Mesothelial cell of epicardium (in vitro differentiated cells): ENCODE results near the gene ELF4. TPM values are rescaled to one million over a fixed set of nuclear protein-coding genes. Genes with fewer than 3 reads are reported as not detected.
"Not testable (repeated sequence)": the region's sequence is repeated elsewhere in the genome, so short reads cannot be mapped to it uniquely, and the experiment has no call there.

Source experiments
- DNase-seq, 2 experiments: peaks; one replicate each; pipeline ENCODE4 v3.0.0; 2021; ENCODE audit warnings: low spot score in 2 of 2; ENCODE audit not compliant: unreplicated experiment in 2 of 2
- H3K27ac Mint-ChIP-seq: 2 replicates; pipeline ENCODE4 v1.8.0; 2021; ENCODE audit warnings: mixed read lengths
- H3K27me3 Mint-ChIP-seq: 2 replicates; pipeline ENCODE4 v1.8.0; 2021; ENCODE audit warnings: low read depth, mixed read lengths
- H3K36me3 Mint-ChIP-seq: 2 replicates; pipeline ENCODE4 v1.8.0; 2021; ENCODE audit warnings: mixed read lengths
- H3K4me1 Mint-ChIP-seq: 2 replicates; pipeline ENCODE4 v1.8.0; 2021; ENCODE audit warnings: mixed read lengths
- H3K4me3 Mint-ChIP-seq: 2 replicates; pipeline ENCODE4 v1.8.0; 2021; ENCODE audit warnings: mild to moderate bottlenecking, moderate library complexity, mixed read lengths
- H3K9me3 Mint-ChIP-seq: 2 replicates; pipeline ENCODE4 v1.8.0; 2021; ENCODE audit warnings: mixed read lengths
- total RNA-seq: library from RNA; stranded (reverse); gene quantifications from 3 replicates; pipeline ENCODE4 v1.2.1, GENCODE V29; 2021
- TF ChIP-seq, protein P1 (sequence below): fragments of 200-600 bp; sonication (generic); IDR thresholded peaks from one replicate; pipeline ENCODE4 v1.5.0; 2021; ENCODE audit warnings: antibody characterized with exemption; ENCODE audit not compliant: unreplicated experiment

ELF4 gene
- total RNA-seq, 1 donor from 2014 or later, result 22.9 TPM

DNA sequence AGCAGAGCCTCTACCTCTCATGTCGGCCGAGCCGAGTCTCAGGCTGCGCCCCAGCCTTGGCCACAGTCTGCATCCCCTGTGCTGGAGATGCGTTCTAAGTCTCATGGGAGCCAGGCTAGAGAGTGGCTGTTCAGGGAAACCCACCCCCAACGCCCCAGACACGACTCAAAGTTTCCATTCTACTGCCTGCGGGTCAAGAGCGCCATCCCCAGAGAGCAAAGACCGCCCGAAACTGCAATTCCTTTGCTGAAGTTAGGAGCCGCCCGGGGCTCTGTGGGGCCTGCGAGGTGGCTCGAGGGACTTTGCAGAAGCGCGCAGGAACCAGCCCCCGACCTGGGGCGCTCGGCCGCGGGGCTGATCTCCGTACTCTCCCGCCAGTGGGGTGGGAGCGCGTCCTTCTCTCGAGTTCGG lies 10.0 kb upstream of the ELF4 start:
- H3K27ac Mint-ChIP-seq, result peak overlapping the region; percentile 56
- H3K4me3 Mint-ChIP-seq, result peak overlapping the region; percentile 60
- no peak for DNase-seq
- H3K27me3 Mint-ChIP-seq, result no peaks in the 10 kb centered on the region
- H3K36me3 Mint-ChIP-seq, result peaks cover 9% of the 10 kb centered on the region
- TF ChIP-seq, protein P1, sequence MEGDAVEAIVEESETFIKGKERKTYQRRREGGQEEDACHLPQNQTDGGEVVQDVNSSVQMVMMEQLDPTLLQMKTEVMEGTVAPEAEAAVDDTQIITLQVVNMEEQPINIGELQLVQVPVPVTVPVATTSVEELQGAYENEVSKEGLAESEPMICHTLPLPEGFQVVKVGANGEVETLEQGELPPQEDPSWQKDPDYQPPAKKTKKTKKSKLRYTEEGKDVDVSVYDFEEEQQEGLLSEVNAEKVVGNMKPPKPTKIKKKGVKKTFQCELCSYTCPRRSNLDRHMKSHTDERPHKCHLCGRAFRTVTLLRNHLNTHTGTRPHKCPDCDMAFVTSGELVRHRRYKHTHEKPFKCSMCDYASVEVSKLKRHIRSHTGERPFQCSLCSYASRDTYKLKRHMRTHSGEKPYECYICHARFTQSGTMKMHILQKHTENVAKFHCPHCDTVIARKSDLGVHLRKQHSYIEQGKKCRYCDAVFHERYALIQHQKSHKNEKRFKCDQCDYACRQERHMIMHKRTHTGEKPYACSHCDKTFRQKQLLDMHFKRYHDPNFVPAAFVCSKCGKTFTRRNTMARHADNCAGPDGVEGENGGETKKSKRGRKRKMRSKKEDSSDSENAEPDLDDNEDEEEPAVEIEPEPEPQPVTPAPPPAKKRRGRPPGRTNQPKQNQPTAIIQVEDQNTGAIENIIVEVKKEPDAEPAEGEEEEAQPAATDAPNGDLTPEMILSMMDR, result no peak
- peaks cover 6% of the 10 kb centered on the region for H3K9me3 Mint-ChIP-seq
- peaks cover 18% of the 10 kb centered on the region for H3K4me1 Mint-ChIP-seq

DNA sequence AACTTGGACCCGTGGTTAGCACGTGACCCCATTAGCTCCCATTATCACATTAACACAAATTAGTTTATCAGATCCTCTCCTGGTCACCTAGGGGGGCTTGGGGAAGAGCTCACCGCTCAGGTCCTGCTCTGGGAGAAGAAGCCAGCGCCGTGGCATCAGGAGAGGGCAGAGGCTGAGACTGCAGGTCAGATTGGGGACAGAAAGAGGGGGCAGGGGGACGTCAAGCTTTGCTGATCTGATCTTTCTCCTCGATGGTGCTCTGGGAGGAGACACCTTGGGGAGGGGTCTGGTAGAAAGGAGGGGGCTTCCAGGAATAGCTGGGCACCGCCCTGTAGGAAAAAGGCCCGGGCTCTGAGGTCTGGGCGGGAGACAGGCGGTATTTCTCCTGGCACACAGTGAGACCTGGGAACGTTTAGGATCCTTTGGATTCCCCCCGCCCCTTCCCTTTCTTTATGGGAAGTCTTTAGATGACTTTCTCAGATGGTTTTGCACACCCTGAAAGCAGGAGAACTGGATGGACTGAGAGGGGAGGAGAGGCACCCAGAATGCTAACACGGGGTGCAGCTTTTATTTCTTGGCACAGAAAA lies 9.1 kb upstream of the ELF4 start:
- H3K4me1 Mint-ChIP-seq, result peaks cover 18% of the 10 kb centered on the region
- H3K4me3 Mint-ChIP-seq, result peak overlapping the region; percentile 44
- DNase-seq, result no peak
- H3K9me3 Mint-ChIP-seq, result peaks cover 6% of the 10 kb centered on the region
- peak overlapping the region; percentile 85 for H3K27ac Mint-ChIP-seq
- TF ChIP-seq, protein P1, result no peak
- H3K27me3 Mint-ChIP-seq, result no peaks in the 10 kb centered on the region
- H3K36me3 Mint-ChIP-seq, result peaks cover 6% of the 10 kb centered on the region

DNA sequence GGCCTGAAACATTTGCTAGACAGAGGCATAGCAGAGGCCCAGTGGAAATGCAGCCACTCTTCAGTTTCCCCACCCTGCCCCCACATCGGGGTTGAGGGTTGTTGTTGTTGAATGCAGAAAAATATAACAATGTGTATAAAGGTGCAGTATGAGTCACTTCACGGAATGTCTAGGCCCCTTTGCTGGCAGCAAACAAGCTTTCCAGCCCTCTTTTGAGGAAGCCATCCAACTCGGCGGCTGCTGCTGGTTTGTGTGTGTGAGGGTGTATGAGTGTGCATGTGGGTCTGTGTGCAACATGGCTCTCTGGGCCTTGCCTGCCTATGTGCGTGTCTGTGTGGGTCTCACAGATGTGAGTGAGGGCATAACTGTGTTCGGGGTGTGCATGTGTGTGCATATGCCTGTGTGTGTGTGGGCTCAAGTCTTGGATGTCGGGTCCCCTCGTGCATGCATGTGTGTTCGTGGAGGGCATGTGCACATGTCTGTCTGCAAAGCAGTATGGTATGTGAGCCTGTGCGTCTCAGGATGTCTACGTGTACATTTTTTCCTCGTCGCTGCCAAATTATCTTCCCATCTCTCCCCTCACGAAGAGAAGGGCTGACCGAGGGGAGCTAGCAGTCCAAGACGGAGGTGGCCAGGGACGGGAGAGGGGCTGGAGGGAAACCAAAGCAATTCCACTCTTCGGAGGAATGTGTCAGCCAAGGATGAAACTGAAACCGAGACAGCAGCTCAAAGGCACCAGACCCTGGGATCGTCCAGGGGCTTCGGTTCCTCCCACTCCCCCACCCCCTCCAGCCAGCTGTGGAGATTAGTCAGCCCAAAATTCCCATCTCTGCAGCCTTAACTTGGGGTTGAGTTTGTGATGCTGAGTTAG lies 8.4 kb upstream of the ELF4 start:
- peak overlapping the region; percentile 85 for H3K27ac Mint-ChIP-seq
- DNase-seq, result no peak
- peaks cover 5% of the 10 kb centered on the region for H3K36me3 Mint-ChIP-seq
- no peaks in the 10 kb centered on the region for H3K27me3 Mint-ChIP-seq
- TF ChIP-seq, protein P1, result no peak
- peaks cover 3% of the 10 kb centered on the region for H3K9me3 Mint-ChIP-seq
- H3K4me3 Mint-ChIP-seq, result peak overlapping the region; percentile 44
- H3K4me1 Mint-ChIP-seq, result peaks cover 18% of the 10 kb centered on the region

DNA sequence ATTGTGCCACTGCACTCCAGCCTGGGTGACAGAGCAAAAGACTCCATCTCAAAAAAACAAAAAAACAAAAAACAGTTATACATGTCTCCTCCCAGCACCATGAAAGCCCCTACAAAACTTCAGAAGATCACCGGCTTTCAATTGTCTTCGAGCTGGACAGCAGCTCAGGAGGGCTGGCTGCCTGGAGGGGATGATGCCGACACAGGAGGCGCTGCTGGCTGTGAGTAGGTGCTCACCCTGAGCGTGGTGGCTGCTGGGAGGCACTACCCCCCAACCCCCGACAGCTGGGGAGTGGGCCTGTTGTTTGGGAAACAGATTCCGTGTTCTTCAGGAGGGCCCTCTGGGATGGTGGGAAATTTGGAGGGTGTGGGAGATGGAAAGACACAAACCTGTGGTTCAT lies 6.9 kb upstream of the ELF4 start:
- no peak for DNase-seq
- no peaks in the 10 kb centered on the region for H3K9me3 Mint-ChIP-seq
- H3K27me3 Mint-ChIP-seq, result no peaks in the 10 kb centered on the region
- H3K4me3 Mint-ChIP-seq, result no peak overlapping the region
- TF ChIP-seq, protein P1, result no peak
- H3K27ac Mint-ChIP-seq, result no peak overlapping the region
- no peaks in the 10 kb centered on the region for H3K36me3 Mint-ChIP-seq
- H3K4me1 Mint-ChIP-seq, result peaks cover 18% of the 10 kb centered on the region

DNA sequence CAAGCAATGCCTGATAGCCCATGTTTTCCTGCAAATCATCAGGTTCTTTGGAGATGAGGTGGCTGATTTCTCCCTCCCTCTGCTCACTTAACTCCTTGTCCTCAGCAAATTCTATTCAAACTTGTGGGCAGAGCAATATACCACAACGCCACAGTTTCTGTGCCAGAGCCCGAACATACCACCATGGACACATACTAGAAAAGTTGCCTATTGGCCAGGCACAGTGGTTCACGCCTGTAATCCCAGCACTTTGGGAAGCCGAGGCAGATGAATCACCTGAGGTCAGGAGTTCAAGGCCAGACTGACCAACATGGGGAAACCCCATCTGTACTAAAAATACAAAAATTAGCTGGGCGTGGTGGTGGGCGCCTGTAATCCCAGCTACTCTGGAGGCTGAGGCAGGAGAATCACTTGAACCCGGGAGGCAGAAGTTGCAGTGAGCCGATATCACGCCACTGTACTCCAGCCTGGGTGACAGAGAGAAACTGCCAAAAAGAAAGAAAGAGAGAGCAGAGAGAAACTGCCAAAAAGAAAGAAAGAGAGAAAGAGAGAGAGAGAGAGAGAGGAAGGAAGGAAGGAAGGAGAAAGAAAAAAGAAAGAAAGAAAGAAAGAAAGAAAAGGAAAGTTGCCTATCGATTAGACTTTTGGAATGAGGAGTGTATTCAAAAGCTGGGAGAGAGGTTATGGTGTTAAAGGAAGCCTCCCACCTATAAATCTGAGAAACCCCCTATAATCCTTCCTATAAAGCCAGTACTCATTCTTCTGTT lies 5.0 kb upstream of the ELF4 start:
- not testable (repeated sequence) for H3K27me3 Mint-ChIP-seq, H3K9me3 Mint-ChIP-seq, H3K4me3 Mint-ChIP-seq, H3K27ac Mint-ChIP-seq, H3K36me3 Mint-ChIP-seq, DNase-seq
- H3K4me1 Mint-ChIP-seq, result peaks cover 23% of the 10 kb centered on the region
